GM18868 (cell line): ENCODE measurements around the gene IL17C.
A peak's percentile ranks its signal among the peaks of the same experiment; 100 is the strongest.
"Not testable (repeated sequence)": the region's sequence is repeated elsewhere in the genome, so short reads cannot be mapped to it uniquely, and the experiment has no call there.

ENCODE experiments used
- ATAC-seq: cut with Tn5 transposase; IDR thresholded peaks from one replicate; pipeline ENCODE4 v1.9.1; 2021; ENCODE audit warnings: mild to moderate bottlenecking, moderate library complexity; ENCODE audit not compliant: unreplicated experiment

IL17C gene

GRCh38 chr16:88655733-88656281, 17.4 kb downstream of the IL17C start:
- no peak for ATAC-seq

GRCh38 chr16:88656291-88656980, 18.1 kb downstream of the IL17C start:
- no peak for ATAC-seq

DNA sequence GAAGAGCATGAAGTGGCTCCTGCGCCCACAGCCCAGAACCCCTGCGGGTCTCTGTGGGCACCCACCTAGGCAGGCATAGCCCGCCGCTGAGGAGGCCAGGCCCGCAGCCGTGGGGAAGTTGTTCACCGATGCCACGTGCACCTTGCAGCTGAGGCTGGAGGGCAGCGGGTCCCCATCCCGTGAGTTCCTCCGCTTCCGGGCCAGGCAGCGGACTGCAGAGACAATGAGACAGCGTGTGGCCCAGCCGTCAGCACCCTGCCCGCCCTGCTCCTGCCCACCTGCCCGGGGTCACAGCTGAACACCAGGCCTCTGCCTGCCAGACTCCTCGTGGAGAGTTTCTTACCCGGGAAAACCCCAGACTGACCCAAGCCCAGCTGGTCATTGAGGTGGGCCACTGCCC, 19.0 kb downstream of the IL17C start:
- no peak for ATAC-seq

DNA sequence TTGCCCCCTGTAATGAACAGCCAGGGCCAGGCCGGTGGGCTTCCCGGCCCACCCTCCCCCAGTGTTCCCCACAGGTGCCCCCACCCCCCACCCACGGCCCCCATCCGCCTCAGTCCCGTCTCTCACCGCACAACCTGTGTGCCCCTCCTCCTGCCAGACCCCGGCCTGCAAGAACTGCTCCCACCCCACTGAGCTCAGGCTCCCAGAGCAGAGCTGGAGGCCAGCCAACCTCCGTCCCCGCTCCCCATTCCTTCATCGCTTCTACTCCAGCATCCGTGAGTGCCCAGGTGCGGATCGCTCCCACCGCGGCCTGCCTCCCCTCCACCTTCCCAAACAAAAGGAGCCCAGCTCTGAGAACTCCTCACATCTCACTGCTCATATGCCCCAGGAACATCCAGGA, 20.3 kb downstream of the IL17C start:
- no peak for ATAC-seq

- ATAC-seq: no peak
Measured at GRCh38 chr16:88659160-88659559, 20.8 kb downstream of the IL17C start.

DNA sequence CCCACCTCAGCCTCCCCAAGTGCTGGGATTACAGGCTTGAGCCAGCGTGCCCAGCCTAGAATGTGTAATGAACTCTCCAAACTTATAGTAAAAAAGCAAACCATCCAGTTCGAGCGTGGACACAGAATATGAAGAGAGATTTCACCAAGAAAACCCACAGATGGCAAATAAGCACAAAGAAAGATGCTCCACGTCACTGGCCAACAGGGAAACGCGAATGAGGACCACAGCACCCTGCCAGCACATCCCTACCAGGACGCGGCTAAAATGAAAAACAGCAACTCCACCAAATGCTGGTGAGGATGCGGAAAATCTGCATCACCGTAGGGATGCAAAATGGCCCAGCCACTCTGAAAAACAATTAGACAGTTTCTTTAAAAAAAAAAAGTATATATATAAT, 23.1 kb downstream of the IL17C start:
- ATAC-seq: no peak

DNA sequence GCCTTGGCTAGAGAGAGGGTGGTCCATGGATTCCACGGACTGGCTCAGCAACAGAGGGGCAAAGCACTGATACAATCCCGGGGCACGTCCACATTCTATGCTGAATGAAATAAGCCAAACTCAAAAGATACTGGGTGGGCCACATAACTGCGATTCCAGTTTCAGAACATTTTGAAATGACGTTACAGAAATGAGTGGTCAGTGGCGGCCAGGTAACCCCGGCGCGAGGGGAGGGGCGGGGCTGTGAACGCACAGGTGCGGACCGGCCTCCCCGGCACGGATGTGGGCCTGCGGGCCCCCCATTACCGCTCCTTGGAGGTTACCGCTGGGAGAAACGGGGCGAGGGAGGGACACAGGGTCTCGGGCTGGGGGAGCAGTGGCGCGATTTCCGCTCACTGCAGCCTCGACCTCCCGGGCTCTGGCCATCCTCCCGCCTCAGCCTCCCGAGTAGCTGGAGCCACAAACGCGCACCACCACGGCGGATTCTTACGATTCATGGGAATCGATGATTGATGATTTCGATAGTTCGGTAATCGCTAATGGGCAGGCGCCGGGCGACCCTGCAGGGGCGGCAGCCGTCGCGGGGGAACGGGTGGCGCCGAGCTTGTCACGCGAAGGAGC, 24.0 kb downstream of the IL17C start:
- no peak for ATAC-seq

DNA sequence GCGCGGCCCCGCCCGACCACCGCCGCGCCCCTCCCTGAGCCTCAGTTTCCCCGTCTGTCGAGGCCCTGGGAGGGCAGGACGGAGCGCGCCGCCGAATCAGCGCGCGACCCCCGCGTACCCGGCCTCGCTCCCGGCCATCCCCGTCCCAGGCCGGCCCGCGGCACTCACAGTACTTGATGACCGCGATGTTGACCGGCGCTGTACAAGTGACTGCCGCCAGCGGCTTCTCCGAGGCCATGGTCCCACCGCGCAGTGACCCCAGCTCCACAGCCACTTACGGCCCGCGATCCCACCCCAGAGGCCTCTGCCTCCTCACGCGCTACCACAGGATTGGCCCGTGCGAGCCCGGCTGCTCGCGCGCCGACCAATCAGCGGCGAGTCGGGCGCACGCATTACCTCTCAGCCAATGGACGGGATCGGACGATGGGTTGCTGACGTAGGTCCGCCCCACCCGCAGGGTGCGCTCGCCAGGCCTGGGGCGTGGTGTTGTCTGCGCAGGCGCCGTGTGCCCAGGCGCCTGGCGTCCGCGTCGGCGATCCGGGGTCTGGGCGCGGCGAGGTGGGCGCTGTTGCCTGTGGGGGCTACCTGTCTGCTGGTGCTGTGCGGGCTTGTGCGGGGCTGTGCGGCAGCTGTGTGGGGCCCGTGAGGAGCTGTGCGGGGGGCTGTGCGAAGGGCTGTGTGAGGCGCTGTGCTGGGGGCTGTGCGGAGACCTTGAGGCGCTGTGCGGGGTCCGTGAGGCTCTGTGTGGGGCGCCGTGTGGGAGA, 24.7 kb downstream of the IL17C start, which contains the start of gene MVD:
Gene MVD, minus strand, starts transcription at position 249 of the 764 bp plus-strand sequence. Its CDS starts 11 bp downstream, at position 238.
- peak; percentile 94 for ATAC-seq

GRCh38 chr16:88665148-88665547, 26.8 kb downstream of the IL17C start:
- ATAC-seq: no peak

- no peak for ATAC-seq
Measured at GRCh38 chr16:88665570-88665969, 27.2 kb downstream of the IL17C start.

DNA sequence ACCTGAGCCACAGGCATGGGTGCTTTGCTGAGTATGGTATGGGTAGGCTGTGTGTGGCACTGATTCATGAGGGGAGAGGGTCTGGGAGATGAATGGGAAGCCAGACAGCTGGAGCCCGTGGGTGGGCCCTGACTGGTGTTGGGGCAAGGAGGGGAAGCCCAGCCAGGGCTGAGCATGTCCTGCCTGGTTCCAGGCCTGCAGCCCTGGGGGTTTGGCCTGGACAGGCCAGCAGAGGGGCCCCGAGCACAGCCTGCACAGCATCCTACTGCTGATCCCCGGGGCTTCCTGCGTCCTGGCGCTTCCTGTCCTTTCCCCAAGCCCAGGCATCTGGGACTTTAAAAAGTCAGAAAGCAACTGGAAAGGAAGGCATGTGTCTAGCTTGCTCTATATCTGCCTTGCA, 29.1 kb downstream of the IL17C start:
- no peak for ATAC-seq

GRCh38 chr16:88669493-88669892, 31.1 kb downstream of the IL17C start:
- not testable (repeated sequence) for ATAC-seq

GRCh38 chr16:88669980-88670379, 31.6 kb downstream of the IL17C start:
- no peak for ATAC-seq

- ATAC-seq: no peak
Measured at GRCh38 chr16:88671806-88672205, 33.4 kb downstream of the IL17C start.

DNA sequence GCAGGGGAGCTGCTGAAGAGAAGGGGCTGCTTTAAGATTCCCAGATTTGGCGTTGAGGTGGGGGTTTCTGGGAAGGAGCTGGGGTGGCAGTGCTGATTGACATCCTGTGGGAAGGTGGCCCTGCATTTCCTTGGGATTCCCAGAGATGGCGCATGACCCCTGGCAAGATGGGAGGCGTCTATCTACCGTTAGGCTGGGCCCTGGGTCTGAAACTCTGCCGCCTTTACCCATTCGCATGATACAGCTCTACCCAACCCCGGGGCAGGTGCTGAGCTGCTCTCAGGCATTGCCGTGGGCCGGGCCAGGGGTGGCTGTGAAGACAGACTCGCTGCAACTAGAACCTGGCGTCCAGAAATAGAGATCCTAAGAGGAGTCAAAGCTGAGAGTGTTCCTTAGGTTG, 34.4 kb downstream of the IL17C start:
- no peak for ATAC-seq

DNA sequence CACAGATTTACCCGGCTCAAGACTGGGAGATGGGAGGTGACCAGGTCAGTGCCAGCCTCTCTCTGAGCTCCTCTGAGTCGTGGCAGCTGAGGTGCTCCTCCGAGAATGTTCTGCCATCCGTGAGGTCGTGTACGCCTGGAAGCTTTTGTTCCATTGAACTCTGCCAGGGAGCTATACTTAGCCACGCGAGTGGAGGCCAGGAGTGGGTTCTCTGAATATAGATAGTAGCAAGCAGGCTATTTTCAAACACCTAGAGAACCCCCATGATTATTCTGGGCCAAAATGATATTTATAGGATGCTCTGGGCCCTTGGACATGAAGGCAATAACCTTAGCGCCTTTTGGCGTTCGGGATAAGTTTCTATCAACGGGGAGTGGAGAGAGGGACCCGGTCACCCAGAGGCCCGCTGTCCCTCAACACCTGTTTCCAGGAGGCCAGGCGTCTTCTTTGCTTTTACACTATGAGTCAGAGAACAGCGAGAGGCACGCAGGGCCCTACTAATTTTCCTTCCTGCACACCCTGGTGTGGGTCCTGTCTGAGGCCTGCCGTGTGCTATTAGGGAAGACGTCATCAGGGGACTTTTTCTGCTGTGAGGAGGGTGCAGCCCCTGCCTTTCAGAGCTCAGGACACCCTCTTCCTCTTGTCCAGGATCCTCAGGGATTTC, 35.5 kb downstream of the IL17C start:
- ATAC-seq: no peak

DNA sequence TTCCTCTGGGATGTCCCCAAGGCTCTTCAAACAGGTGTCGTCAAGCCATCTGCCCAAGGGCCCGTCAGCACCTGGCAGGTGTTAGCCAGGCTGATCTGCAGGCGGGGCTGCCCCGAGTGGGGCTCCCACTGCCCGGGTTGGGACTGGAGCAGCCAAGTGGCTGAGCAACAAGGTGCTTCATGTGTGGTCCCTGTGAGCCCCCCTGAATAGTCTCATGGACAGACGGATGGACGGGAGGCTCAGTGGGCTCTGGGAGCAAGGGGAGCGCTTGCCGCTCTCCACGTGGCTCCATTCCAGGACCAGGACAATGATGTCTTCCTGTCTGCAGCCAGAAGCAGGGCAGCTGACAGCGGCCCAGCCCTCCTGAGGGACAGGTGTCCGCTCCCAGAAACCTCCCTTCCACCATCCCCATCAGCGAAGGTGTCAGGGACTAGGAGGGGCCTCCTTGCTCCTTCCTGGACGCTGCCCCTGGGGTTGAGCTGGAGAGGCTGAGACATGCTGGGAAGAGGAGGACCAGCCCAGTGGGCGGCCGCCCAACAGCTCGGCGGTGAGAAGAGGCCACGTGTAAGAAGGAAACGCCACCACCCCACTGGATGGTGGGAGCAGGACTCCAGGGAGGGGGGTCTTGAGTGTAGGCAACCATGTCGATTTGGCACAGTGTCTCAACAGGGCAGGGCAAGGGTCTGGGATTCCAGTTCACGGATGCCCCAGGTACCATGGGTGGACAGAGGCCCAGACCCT, 38.3 kb downstream of the IL17C start:
- ATAC-seq: no peak

DNA sequence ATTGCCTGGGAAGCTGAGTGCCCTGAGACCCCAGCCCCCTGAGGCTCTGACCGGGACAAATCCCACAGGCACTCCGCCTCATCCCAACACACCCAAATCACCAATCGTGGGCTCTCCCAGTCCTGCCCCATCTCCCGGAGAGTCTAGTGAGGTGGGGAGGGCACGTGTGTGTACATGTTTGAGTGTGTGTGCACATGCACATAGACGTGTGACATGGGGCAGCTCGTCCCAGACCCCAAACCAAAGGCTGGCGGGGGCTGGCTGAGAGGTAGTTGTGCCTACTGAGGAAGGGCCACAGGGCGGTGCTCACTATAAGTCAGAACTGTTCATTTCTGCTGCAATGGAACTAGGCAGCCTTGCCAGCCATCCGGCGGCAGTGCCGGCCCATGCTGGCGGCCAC, 39.3 kb downstream of the IL17C start:
- ATAC-seq: no peak

DNA sequence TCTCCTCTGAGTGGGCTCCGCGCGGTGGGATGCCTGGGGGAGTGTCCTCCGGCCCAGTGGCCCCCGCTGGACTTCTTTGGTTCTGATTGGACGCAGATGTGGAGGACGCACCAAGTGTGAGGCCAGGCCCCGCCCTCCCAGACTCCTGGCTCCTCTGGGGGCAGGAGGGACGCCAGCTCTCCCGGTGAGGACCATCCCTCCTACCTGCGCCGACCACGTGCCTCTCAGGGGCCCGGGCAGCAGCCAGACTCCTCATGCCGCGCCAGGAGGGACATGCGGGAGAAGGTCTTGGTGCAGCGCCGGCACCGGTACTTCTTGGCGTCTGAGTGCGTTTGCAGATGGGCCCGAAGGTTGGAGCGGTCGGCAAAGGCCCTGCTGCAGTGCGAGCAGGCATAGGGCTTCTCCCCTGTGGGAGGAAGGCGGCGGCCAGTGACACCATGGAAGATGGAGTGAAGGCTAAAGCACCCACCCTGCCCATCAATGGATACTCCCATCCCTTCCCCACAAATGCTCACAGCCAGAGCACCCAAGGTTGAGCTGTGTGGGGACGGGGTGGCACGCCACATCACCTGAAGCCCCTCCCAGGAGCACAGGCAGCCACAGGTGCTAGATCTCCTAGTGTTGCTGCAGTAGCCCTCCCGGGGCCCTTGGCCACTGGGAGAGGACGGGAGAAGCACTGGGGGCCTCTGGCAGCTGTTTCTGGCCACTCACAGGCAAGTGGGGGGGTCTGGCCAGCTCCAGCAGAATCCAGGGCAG, 40.0 kb downstream of the IL17C start:
- no peak for ATAC-seq
